ENCODE data around the gene ACAP3. TPM values are rescaled to one million over a fixed set of nuclear protein-coding genes. Genes with fewer than 3 reads are reported as not detected.

Gene ACAP3
- polyA plus RNA-seq, 2 donors: 47.7 to 120 TPM

GRCh38 chr1:1259951-1260600 lies 47.7 kb downstream of the ACAP3 start:
- no peak overlapping the region for H3K4me3 ChIP-seq (ENCODE audit: low read depth in 1 of 2, low read length in 2 of 2)
- H3K36me3 ChIP-seq (ENCODE audit: control insufficient read depth in 2 of 2, insufficient read depth in 2 of 2, low read length in 1 of 2): peaks cover 13 to 45% of the 10 kb centered on the region in 2 donors
- 86 to 89% methylated on average over 26 of the region's 26 CpGs for WGBS, 2 donors
- peaks cover 0 to 6% of the 10 kb centered on the region in 2 donors for H3K4me1 ChIP-seq (ENCODE audit: control insufficient read depth in 2 of 2, insufficient read depth in 2 of 2, low read length in 1 of 2)
- no peaks in the 10 kb centered on the region for H3K27me3 ChIP-seq (ENCODE audit: control insufficient read depth in 1 of 2, insufficient read depth in 2 of 2, low read length in 2 of 2)
- H3K27ac ChIP-seq (ENCODE audit: low read depth in 2 of 2, low read length in 1 of 2): no peak overlapping the region
- no peaks in the 10 kb centered on the region for H3K9me3 ChIP-seq (ENCODE audit: control insufficient read depth in 2 of 2, insufficient read depth in 1 of 2, low read depth in 1 of 2, low read length in 1 of 2)

GRCh38 chr1:1259540-1259939 lies 48.2 kb downstream of the ACAP3 start:
- H3K27me3 ChIP-seq (ENCODE audit: control insufficient read depth in 1 of 2, insufficient read depth in 2 of 2, low read length in 2 of 2): no peaks in the 10 kb centered on the region
- no peaks in the 10 kb centered on the region for H3K9me3 ChIP-seq (ENCODE audit: control insufficient read depth in 2 of 2, insufficient read depth in 1 of 2, low read depth in 1 of 2, low read length in 1 of 2)
- peaks cover 13 to 46% of the 10 kb centered on the region in 2 donors for H3K36me3 ChIP-seq (ENCODE audit: control insufficient read depth in 2 of 2, insufficient read depth in 2 of 2, low read length in 1 of 2)
- H3K4me3 ChIP-seq (ENCODE audit: low read depth in 1 of 2, low read length in 2 of 2): no peak overlapping the region
- WGBS, 2 donors: 95% methylated on average over 18 of the region's 18 CpGs
- peaks cover 0 to 6% of the 10 kb centered on the region in 2 donors for H3K4me1 ChIP-seq (ENCODE audit: control insufficient read depth in 2 of 2, insufficient read depth in 2 of 2, low read length in 1 of 2)
- H3K27ac ChIP-seq (ENCODE audit: low read depth in 2 of 2, low read length in 1 of 2): no peak overlapping the region

- H3K4me3 ChIP-seq (ENCODE audit: low read depth in 1 of 2, low read length in 2 of 2): no peak overlapping the region
- H3K27ac ChIP-seq (ENCODE audit: low read depth in 2 of 2, low read length in 1 of 2): no peak overlapping the region
- WGBS, 2 donors: 82 to 86% methylated on average over 22 of the region's 22 CpGs
- H3K9me3 ChIP-seq (ENCODE audit: control insufficient read depth in 2 of 2, insufficient read depth in 1 of 2, low read depth in 1 of 2, low read length in 1 of 2): no peaks in the 10 kb centered on the region
- peaks cover 0 to 6% of the 10 kb centered on the region in 2 donors for H3K4me1 ChIP-seq (ENCODE audit: control insufficient read depth in 2 of 2, insufficient read depth in 2 of 2, low read length in 1 of 2)
- H3K27me3 ChIP-seq (ENCODE audit: control insufficient read depth in 1 of 2, insufficient read depth in 2 of 2, low read length in 2 of 2): no peaks in the 10 kb centered on the region
- peaks cover 13 to 47% of the 10 kb centered on the region in 2 donors for H3K36me3 ChIP-seq (ENCODE audit: control insufficient read depth in 2 of 2, insufficient read depth in 2 of 2, low read length in 1 of 2)
Observed at GRCh38 chr1:1259119-1259488, 48.6 kb downstream of the ACAP3 start.

GRCh38 chr1:1256956-1257871 lies 50.5 kb downstream of the ACAP3 start:
- H3K9me3 ChIP-seq (ENCODE audit: control insufficient read depth in 2 of 2, insufficient read depth in 1 of 2, low read depth in 1 of 2, low read length in 1 of 2): no peaks in the 10 kb centered on the region
- H3K27me3 ChIP-seq (ENCODE audit: control insufficient read depth in 1 of 2, insufficient read depth in 2 of 2, low read length in 2 of 2): no peaks in the 10 kb centered on the region
- WGBS, 2 donors: 94 to 95% methylated on average over 26 to 31 of the region's 31 CpGs
- peaks cover 5 to 48% of the 10 kb centered on the region in 2 donors for H3K36me3 ChIP-seq (ENCODE audit: control insufficient read depth in 2 of 2, insufficient read depth in 2 of 2, low read length in 1 of 2)
- H3K4me3 ChIP-seq (ENCODE audit: low read depth in 1 of 2, low read length in 2 of 2): no peak overlapping the region
- no peak overlapping the region for H3K27ac ChIP-seq (ENCODE audit: low read depth in 2 of 2, low read length in 1 of 2)
- peaks cover 0 to 6% of the 10 kb centered on the region in 2 donors for H3K4me1 ChIP-seq (ENCODE audit: control insufficient read depth in 2 of 2, insufficient read depth in 2 of 2, low read length in 1 of 2)

GRCh38 chr1:1255611-1256010 lies 52.1 kb downstream of the ACAP3 start:
- peaks cover 3 to 43% of the 10 kb centered on the region in 2 donors for H3K36me3 ChIP-seq (ENCODE audit: control insufficient read depth in 2 of 2, insufficient read depth in 2 of 2, low read length in 1 of 2)
- no peaks in the 10 kb centered on the region for H3K27me3 ChIP-seq (ENCODE audit: control insufficient read depth in 1 of 2, insufficient read depth in 2 of 2, low read length in 2 of 2)
- H3K4me3 ChIP-seq (ENCODE audit: low read depth in 1 of 2, low read length in 2 of 2): no peak overlapping the region
- WGBS, 2 donors: 85 to 90% methylated on average over 10 of the region's 10 CpGs
- H3K9me3 ChIP-seq (ENCODE audit: control insufficient read depth in 2 of 2, insufficient read depth in 1 of 2, low read depth in 1 of 2, low read length in 1 of 2): no peaks in the 10 kb centered on the region
- no peak overlapping the region for H3K27ac ChIP-seq (ENCODE audit: low read depth in 2 of 2, low read length in 1 of 2)
- H3K4me1 ChIP-seq (ENCODE audit: control insufficient read depth in 2 of 2, insufficient read depth in 2 of 2, low read length in 1 of 2): peaks cover 0 to 8% of the 10 kb centered on the region in 2 donors

GRCh38 chr1:1255078-1255477 lies 52.7 kb downstream of the ACAP3 start:
- H3K4me1 ChIP-seq (ENCODE audit: control insufficient read depth in 2 of 2, insufficient read depth in 2 of 2, low read length in 1 of 2): peaks cover 0 to 8% of the 10 kb centered on the region in 2 donors
- H3K36me3 ChIP-seq (ENCODE audit: control insufficient read depth in 2 of 2, insufficient read depth in 2 of 2, low read length in 1 of 2): peaks cover 0 to 39% of the 10 kb centered on the region in 2 donors
- H3K27ac ChIP-seq (ENCODE audit: low read depth in 2 of 2, low read length in 1 of 2): no peak overlapping the region
- WGBS, 2 donors: 94 to 95% methylated on average over 26 of the region's 26 CpGs
- H3K4me3 ChIP-seq (ENCODE audit: low read depth in 1 of 2, low read length in 2 of 2): no peak overlapping the region
- H3K27me3 ChIP-seq (ENCODE audit: control insufficient read depth in 1 of 2, insufficient read depth in 2 of 2, low read length in 2 of 2): no peaks in the 10 kb centered on the region
- H3K9me3 ChIP-seq (ENCODE audit: control insufficient read depth in 2 of 2, insufficient read depth in 1 of 2, low read depth in 1 of 2, low read length in 1 of 2): no peaks in the 10 kb centered on the region

GRCh38 chr1:1254667-1254998 lies 53.1 kb downstream of the ACAP3 start:
- peaks cover 0 to 8% of the 10 kb centered on the region in 2 donors for H3K4me1 ChIP-seq (ENCODE audit: control insufficient read depth in 2 of 2, insufficient read depth in 2 of 2, low read length in 1 of 2)
- H3K9me3 ChIP-seq (ENCODE audit: control insufficient read depth in 2 of 2, insufficient read depth in 1 of 2, low read depth in 1 of 2, low read length in 1 of 2): no peaks in the 10 kb centered on the region
- H3K4me3 ChIP-seq (ENCODE audit: low read depth in 1 of 2, low read length in 2 of 2): no peak overlapping the region
- 87% methylated on average over 21 of the region's 21 CpGs for WGBS, 2 donors
- H3K27me3 ChIP-seq (ENCODE audit: control insufficient read depth in 1 of 2, insufficient read depth in 2 of 2, low read length in 2 of 2): no peaks in the 10 kb centered on the region
- no peak overlapping the region for H3K27ac ChIP-seq (ENCODE audit: low read depth in 2 of 2, low read length in 1 of 2)
- peaks cover 0 to 39% of the 10 kb centered on the region in 2 donors for H3K36me3 ChIP-seq (ENCODE audit: control insufficient read depth in 2 of 2, insufficient read depth in 2 of 2, low read length in 1 of 2)

GRCh38 chr1:1253972-1254666 lies 53.6 kb downstream of the ACAP3 start:
- H3K36me3 ChIP-seq (ENCODE audit: control insufficient read depth in 2 of 2, insufficient read depth in 2 of 2, low read length in 1 of 2): peaks cover 0 to 37% of the 10 kb centered on the region in 2 donors
- no peaks in the 10 kb centered on the region for H3K27me3 ChIP-seq (ENCODE audit: control insufficient read depth in 1 of 2, insufficient read depth in 2 of 2, low read length in 2 of 2)
- 94 to 95% methylated on average over 47 to 50 of the region's 50 CpGs for WGBS, 2 donors
- peaks cover 0 to 7% of the 10 kb centered on the region in 2 donors for H3K4me1 ChIP-seq (ENCODE audit: control insufficient read depth in 2 of 2, insufficient read depth in 2 of 2, low read length in 1 of 2)
- H3K4me3 ChIP-seq (ENCODE audit: low read depth in 1 of 2, low read length in 2 of 2): no peak overlapping the region
- no peak overlapping the region for H3K27ac ChIP-seq (ENCODE audit: low read depth in 2 of 2, low read length in 1 of 2)
- no peaks in the 10 kb centered on the region for H3K9me3 ChIP-seq (ENCODE audit: control insufficient read depth in 2 of 2, insufficient read depth in 1 of 2, low read depth in 1 of 2, low read length in 1 of 2)

- Histone ChIP-seq H3K4me3 (ENCODE audit: low read depth in 1 of 2, low read length in 2 of 2) (no peak overlapping the region), H3K4me1 (ENCODE audit: control insufficient read depth in 2 of 2, insufficient read depth in 2 of 2, low read length in 1 of 2) (peaks cover 0 to 3% of the 10 kb centered on the region in 2 donors), H3K27me3 (ENCODE audit: control insufficient read depth in 1 of 2, insufficient read depth in 2 of 2, low read length in 2 of 2) (no peaks in the 10 kb centered on the region), H3K9me3 (ENCODE audit: control insufficient read depth in 2 of 2, insufficient read depth in 1 of 2, low read depth in 1 of 2, low read length in 1 of 2) (no peaks in the 10 kb centered on the region), H3K27ac (ENCODE audit: low read depth in 2 of 2, low read length in 1 of 2) (no peak overlapping the region), H3K36me3 (ENCODE audit: control insufficient read depth in 2 of 2, insufficient read depth in 2 of 2, low read length in 1 of 2) (peaks cover 0 to 33% of the 10 kb centered on the region in 2 donors)
- 83 to 88% methylated on average over 12 of the region's 12 CpGs for WGBS, 2 donors
Observed at GRCh38 chr1:1253314-1253713, 54.4 kb downstream of the ACAP3 start.

Measured in esophagus (tissue), 2 donors.